Osteoblast (primary cell): ENCODE results near the gene KLHL28. TPM values are rescaled to one million over a fixed set of nuclear protein-coding genes. Genes with fewer than 3 reads are reported as not detected.

Source experiments
- DNase-seq: peaks from one replicate; pipeline ENCODE4 v3.0.0; 2011; ENCODE audit warnings: low spot score, mixed read lengths; ENCODE audit not compliant: insufficient read length; ENCODE audit errors: missing footprints
- H2AFZ ChIP-seq: 2 replicates; pipeline ENCODE4 v1.6.0; 2011; ENCODE audit warnings: mild to moderate bottlenecking, low read length
- H3K27ac ChIP-seq: 2 replicates; pipeline ENCODE4 v1.5.1; 2011; ENCODE audit warnings: mild to moderate bottlenecking, low read depth, low read length, moderate library complexity
- H3K27me3 ChIP-seq: 2 replicates; pipeline ENCODE4 v1.6.0; 2012; ENCODE audit warnings: mild to moderate bottlenecking, control low read depth, inconsistent platforms, low read length, moderate library complexity; ENCODE audit not compliant: insufficient read depth
- H3K36me3 ChIP-seq: 2 replicates; pipeline ENCODE4 v1.5.1; 2011; ENCODE audit warnings: mild to moderate bottlenecking, low read length, control low read depth, moderate library complexity; ENCODE audit not compliant: insufficient read depth
- H3K4me1 ChIP-seq: 2 replicates; pipeline ENCODE4 v1.5.1; 2011; ENCODE audit warnings: mild to moderate bottlenecking, low read length, control low read depth, moderate library complexity; ENCODE audit not compliant: insufficient read depth
- H3K4me2 ChIP-seq: 2 replicates; pipeline ENCODE4 v1.6.0; 2011; ENCODE audit warnings: mild to moderate bottlenecking, low read length; ENCODE audit not compliant: insufficient read depth
- H3K4me3 ChIP-seq: fragments of 200-600 bp; sonication (generic); 3 replicates; pipeline ENCODE4 v1.5.1; 2012; ENCODE audit warnings: mild to moderate bottlenecking, low read length, inconsistent platforms; ENCODE audit not compliant: insufficient read depth
- H3K79me2 ChIP-seq: 2 replicates; pipeline ENCODE4 v1.6.0; 2012; ENCODE audit warnings: mild to moderate bottlenecking, low read length, control low read depth, inconsistent platforms; ENCODE audit not compliant: insufficient read depth
- H3K9me3 ChIP-seq: 2 replicates; pipeline ENCODE4 v1.5.1; 2011; ENCODE audit warnings: low read depth, low read length, control low read depth
- H4K20me1 ChIP-seq: 2 replicates; pipeline ENCODE4 v1.6.0; 2012; ENCODE audit warnings: mild to moderate bottlenecking, low read length, control low read depth; ENCODE audit not compliant: insufficient read depth
- total RNA-seq: library from RNA; depleted of rRNA; stranded (reverse); fragments of >200 nt; gene quantifications from 2 replicates; pipeline ENCODE4 v1.2.3, GENCODE V29; 2012
- TF ChIP-seq, protein P1 (sequence below): IDR thresholded peaks from 2 replicates; pipeline ENCODE4 v1.5.1; 2011; ENCODE audit warnings: mild to moderate bottlenecking, low read depth, low read length, moderate library complexity; ENCODE audit errors: extremely low read depth

KLHL28 gene, protein sequence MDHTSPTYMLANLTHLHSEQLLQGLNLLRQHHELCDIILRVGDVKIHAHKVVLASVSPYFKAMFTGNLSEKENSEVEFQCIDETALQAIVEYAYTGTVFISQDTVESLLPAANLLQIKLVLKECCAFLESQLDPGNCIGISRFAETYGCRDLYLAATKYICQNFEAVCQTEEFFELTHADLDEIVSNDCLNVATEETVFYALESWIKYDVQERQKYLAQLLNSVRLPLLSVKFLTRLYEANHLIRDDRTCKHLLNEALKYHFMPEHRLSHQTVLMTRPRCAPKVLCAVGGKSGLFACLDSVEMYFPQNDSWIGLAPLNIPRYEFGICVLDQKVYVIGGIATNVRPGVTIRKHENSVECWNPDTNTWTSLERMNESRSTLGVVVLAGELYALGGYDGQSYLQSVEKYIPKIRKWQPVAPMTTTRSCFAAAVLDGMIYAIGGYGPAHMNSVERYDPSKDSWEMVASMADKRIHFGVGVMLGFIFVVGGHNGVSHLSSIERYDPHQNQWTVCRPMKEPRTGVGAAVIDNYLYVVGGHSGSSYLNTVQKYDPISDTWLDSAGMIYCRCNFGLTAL
- total RNA-seq: 11.9 and 12.7 TPM in 2 replicates

DNA sequence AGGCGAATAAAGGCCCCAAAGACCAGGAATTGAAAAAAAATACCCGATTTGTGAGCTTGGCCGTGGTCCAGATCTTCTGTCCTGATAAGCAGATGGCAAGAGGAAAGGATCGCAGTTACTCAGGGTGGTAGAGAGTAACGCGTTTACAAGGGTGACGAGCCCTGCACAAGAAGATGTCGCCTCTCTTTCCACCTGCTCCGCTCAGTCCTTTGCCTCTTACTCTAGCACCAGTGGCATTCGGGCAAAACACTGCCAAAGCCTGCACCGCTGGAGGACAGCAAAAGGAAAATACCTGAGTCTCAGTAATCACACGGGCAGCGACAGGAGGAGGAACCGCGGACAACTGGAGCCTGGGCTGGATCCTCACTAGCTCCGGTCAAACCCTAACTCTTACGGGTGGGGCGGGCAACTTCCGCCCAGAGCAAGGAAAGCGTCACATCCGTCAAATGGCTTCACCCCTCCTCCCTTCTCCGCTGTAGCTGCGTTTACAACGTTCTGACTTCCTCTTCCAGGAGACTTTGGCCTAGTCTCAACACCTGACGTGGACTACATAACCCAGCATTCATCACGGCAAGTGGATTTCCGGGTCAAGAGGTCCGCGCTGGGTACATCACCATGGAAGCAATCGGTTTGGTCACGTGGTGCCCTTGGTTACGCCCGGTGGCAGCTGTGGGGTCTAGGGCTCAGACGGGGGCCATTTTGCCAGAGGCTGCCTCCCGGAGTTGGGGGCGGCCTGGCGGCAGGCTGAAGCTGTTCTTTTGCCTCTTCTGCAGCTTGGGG is at the start of gene KLHL28, which contains the start of gene TOGARAM1:
Gene KLHL28, minus strand, starts transcription at position 394 of the 780 bp plus-strand sequence. CDS start 16,019 bp downstream, outside the sequence.
Gene TOGARAM1, plus strand, starts transcription at position 637 of the 780 bp plus-strand sequence. CDS start 232 bp downstream, outside the sequence.
- H3K79me2 ChIP-seq: peaks cover 93% of the 10 kb centered on the region
- peak within 1 kb of the TSS; percentile 97 for H2AFZ ChIP-seq
- H3K4me1 ChIP-seq: peaks cover 14% of the 10 kb centered on the region
- no peaks in the 10 kb centered on the region for H3K27me3 ChIP-seq
- H3K4me3 ChIP-seq: peak within 1 kb of the TSS; percentile 92
- peak within 1 kb of the TSS; percentile 93 for H3K27ac ChIP-seq
- peak; percentile 93 for DNase-seq
- peak within 1 kb of the TSS; percentile 96 for H3K4me2 ChIP-seq
- H4K20me1 ChIP-seq: peaks cover 32% of the 10 kb centered on the region
- H3K36me3 ChIP-seq: no peaks in the 10 kb centered on the region
- TF ChIP-seq, protein P1, sequence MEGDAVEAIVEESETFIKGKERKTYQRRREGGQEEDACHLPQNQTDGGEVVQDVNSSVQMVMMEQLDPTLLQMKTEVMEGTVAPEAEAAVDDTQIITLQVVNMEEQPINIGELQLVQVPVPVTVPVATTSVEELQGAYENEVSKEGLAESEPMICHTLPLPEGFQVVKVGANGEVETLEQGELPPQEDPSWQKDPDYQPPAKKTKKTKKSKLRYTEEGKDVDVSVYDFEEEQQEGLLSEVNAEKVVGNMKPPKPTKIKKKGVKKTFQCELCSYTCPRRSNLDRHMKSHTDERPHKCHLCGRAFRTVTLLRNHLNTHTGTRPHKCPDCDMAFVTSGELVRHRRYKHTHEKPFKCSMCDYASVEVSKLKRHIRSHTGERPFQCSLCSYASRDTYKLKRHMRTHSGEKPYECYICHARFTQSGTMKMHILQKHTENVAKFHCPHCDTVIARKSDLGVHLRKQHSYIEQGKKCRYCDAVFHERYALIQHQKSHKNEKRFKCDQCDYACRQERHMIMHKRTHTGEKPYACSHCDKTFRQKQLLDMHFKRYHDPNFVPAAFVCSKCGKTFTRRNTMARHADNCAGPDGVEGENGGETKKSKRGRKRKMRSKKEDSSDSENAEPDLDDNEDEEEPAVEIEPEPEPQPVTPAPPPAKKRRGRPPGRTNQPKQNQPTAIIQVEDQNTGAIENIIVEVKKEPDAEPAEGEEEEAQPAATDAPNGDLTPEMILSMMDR: no peak
- H3K9me3 ChIP-seq: no peaks in the 10 kb centered on the region

DNA sequence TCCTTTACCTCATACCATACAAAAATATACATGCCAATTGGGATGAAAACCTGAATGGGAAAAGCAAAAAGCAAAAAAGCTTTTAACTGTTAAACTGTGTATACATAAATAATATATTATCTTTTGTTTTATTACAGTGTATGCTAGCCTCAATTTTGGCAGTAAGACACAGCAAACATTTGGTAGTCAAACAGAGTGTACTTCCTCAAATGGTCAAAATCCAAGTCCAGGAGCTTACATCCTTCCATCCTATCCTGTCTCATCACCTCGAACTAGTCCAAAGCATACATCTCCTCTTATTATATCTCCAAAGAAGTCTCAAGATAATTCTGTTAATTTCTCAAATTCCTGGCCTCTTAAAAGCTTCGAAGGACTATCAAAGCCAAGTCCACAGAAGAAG is 42.2 kb upstream of the KLHL28 start:
- no peak for DNase-seq
- no peaks in the 10 kb centered on the region for H3K4me1 ChIP-seq
- H3K4me3 ChIP-seq: no peak overlapping the region
- H3K27ac ChIP-seq: no peak overlapping the region
- no peaks in the 10 kb centered on the region for H3K9me3 ChIP-seq
- no peaks in the 10 kb centered on the region for H3K79me2 ChIP-seq
- TF ChIP-seq, protein P1: no peak
- H3K27me3 ChIP-seq: no peaks in the 10 kb centered on the region
- peaks cover 3% of the 10 kb centered on the region for H3K36me3 ChIP-seq
- no peaks in the 10 kb centered on the region for H4K20me1 ChIP-seq
- no peak overlapping the region for H2AFZ ChIP-seq
- H3K4me2 ChIP-seq: no peak overlapping the region

DNA sequence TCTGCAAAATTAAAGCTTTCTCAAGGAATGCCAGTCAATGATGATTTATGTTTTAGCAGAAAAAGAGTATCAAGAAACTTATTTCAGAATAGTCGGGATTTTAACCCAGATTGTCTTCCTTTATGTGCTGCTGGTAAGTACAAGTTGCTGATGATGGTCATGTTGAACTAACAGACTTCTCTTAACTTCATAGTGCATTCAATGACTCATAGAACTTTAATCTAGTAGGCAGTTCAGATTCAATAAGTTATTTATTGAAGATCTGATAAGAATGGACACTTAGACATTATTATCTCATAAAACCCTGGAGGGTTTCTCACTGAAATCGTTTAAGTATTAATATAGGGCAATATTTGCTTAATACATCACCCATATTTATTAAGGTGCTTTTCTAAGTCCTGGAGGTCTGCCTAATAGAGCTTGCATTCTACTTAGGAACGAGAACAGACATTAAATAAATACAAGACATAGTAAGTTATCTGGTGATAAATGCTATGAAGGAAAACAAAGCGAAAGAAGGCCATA is 34.1 kb upstream of the KLHL28 start:
- Histone ChIP-seq H2AFZ (no peak overlapping the region), H3K27ac (no peak overlapping the region), H3K4me2 (no peak overlapping the region), H3K4me1 (no peaks in the 10 kb centered on the region), H3K36me3 (no peaks in the 10 kb centered on the region), H3K27me3 (no peaks in the 10 kb centered on the region), H3K79me2 (peaks cover 21% of the 10 kb centered on the region), H3K9me3 (no peaks in the 10 kb centered on the region), H4K20me1 (no peaks in the 10 kb centered on the region), H3K4me3 (no peak overlapping the region)
- TF ChIP-seq, protein P1: no peak
- DNase-seq: no peak
